Smooth muscle cell (in vitro differentiated cells): ENCODE data around the gene MARCHF7. TPM values are rescaled to one million over a fixed set of nuclear protein-coding genes. Genes with fewer than 3 reads are reported as not detected.

Experiments
- DNase-seq: peaks from one replicate; lab custom pipeline; 2025; ENCODE audit not compliant: unreplicated experiment; lab: John Stamatoyannopoulos, UW
- H2AFZ ChIP-seq: fragments of 200-600 bp; sonication (generic); 2 replicates; pipeline ENCODE4 v1.6.0; 2016; ENCODE audit warnings: antibody characterized with exemption, low read depth, mild to moderate bottlenecking
- H3F3A ChIP-seq: fragments of 200-600 bp; sonication (generic); 2 replicates; pipeline ENCODE4 v1.6.0; 2017; ENCODE audit warnings: antibody characterized with exemption, low read depth
- H3K27ac ChIP-seq: fragments of 200-600 bp; sonication (generic); 2 replicates; pipeline ENCODE4 v1.5.1; 2016; ENCODE audit warnings: low read depth, mild to moderate bottlenecking
- H3K27me3 ChIP-seq: fragments of 200-600 bp; sonication (generic); 2 replicates; pipeline ENCODE4 v1.6.1; 2016; ENCODE audit warnings: low read depth, mild to moderate bottlenecking
- H3K36me3 ChIP-seq: fragments of 200-600 bp; sonication (generic); 2 replicates; pipeline ENCODE4 v1.5.1; 2016; ENCODE audit warnings: low read depth
- H3K4me1 ChIP-seq: fragments of 200-600 bp; sonication (generic); 2 replicates; pipeline ENCODE4 v1.5.1; 2016; ENCODE audit warnings: low read depth
- H3K4me2 ChIP-seq: fragments of 200-600 bp; sonication (generic); 2 replicates; pipeline ENCODE4 v1.6.0; 2016; ENCODE audit warnings: mild to moderate bottlenecking
- H3K4me3 ChIP-seq: fragments of 200-600 bp; sonication (generic); 2 replicates; pipeline ENCODE4 v1.5.1; 2016; ENCODE audit warnings: mild to moderate bottlenecking
- H3K79me2 ChIP-seq: fragments of 200-600 bp; sonication (generic); 2 replicates; pipeline ENCODE4 v1.6.0; 2016; ENCODE audit warnings: low read depth, mild to moderate bottlenecking
- H3K9ac ChIP-seq: fragments of 200-600 bp; sonication (generic); 2 replicates; pipeline ENCODE4 v1.6.0; 2016; ENCODE audit warnings: low read depth
- H3K9me3 ChIP-seq: fragments of 200-600 bp; sonication (generic); replicated peaks from 2 replicates; pipeline ENCODE4 v1.5.1; 2016; ENCODE audit warnings: low read depth
- H4K20me1 ChIP-seq: fragments of 200-600 bp; sonication (generic); 2 replicates; pipeline ENCODE4 v1.6.0; 2016; ENCODE audit warnings: low read depth
- CTCF ChIP-seq: fragments of 200-600 bp; sonication (generic); IDR thresholded peaks from 2 replicates; pipeline ENCODE4 v1.5.1; 2017; ENCODE audit warnings: borderline replicate concordance, mild to moderate bottlenecking, antibody characterized with exemption; ENCODE audit not compliant: insufficient read depth, poor library complexity, severe bottlenecking
- WGBS: methylation state at CpG from one replicate; pipeline ENCODE4 v1.1.7; 2016; ENCODE audit warnings: low lambda C conversion rate; 5-methylcytosine and 5-hydroxymethylcytosine counted together
- polyA plus RNA-seq: library from polyadenylated mRNA; unstranded; fragments of >200 nt; fragmentation: Nextera tagmentation; extraction: Ambion mirVana; gene quantifications from 2 replicates; pipeline ENCODE4 v1.2.1, GENCODE V29; 2016
- total RNA-seq: library from RNA; depleted of rRNA; stranded (reverse); fragments of >200 nt; gene quantifications from 2 replicates; pipeline ENCODE4 v1.2.3, GENCODE V29; 2014

MARCHF7 gene
- total and polyA plus RNA-seq, 2 experiments from 2014 or later = 97.1 to 235 TPM

- Histone ChIP-seq H3K27ac (peak overlapping the region; percentile 63), H3K9me3 (no peaks in the 10 kb centered on the region), H3K4me2 (no peak overlapping the region), H3K36me3 (peaks cover 46% of the 10 kb centered on the region), H3K27me3 (no peaks in the 10 kb centered on the region), H3F3A (no peaks in the 10 kb centered on the region), H3K9ac (no peak overlapping the region), H3K79me2 (peaks cover 85% of the 10 kb centered on the region), H2AFZ (no peak overlapping the region), H4K20me1 (peaks cover 98% of the 10 kb centered on the region), H3K4me3 (no peak overlapping the region), H3K4me1 (no peaks in the 10 kb centered on the region)
- no peak for DNase-seq
- peak; percentile 37 for TF ChIP-seq CTCF
Measured at GRCh38 chr2:159755788-159756187, 43.5 kb downstream of the MARCHF7 start.

GRCh38 chr2:159758239-159758638 lies 45.9 kb downstream of the MARCHF7 start:
- H3K27me3 ChIP-seq = no peaks in the 10 kb centered on the region
- peaks cover 41% of the 10 kb centered on the region for H3K36me3 ChIP-seq
- peak overlapping the region; percentile 13 for H3K27ac ChIP-seq
- 89% methylated on average over 1 of the region's 1 CpG for WGBS
- no peak overlapping the region for H3K4me2 ChIP-seq
- H3K9ac ChIP-seq = no peak overlapping the region
- TF ChIP-seq CTCF = no peak
- no peak overlapping the region for H2AFZ ChIP-seq
- H4K20me1 ChIP-seq = peaks cover 98% of the 10 kb centered on the region
- no peaks in the 10 kb centered on the region for H3K4me1 ChIP-seq
- no peak overlapping the region for H3K4me3 ChIP-seq
- no peaks in the 10 kb centered on the region for H3K9me3 ChIP-seq
- peaks cover 77% of the 10 kb centered on the region for H3K79me2 ChIP-seq
- no peak for DNase-seq
- H3F3A ChIP-seq = no peaks in the 10 kb centered on the region

GRCh38 chr2:159758686-159759085 lies 46.4 kb downstream of the MARCHF7 start:
- Histone ChIP-seq H3K4me3 (no peak overlapping the region), H3K27me3 (no peaks in the 10 kb centered on the region), H3F3A (no peaks in the 10 kb centered on the region), H3K9ac (no peak overlapping the region), H3K79me2 (peaks cover 80% of the 10 kb centered on the region), H3K4me1 (no peaks in the 10 kb centered on the region), H3K36me3 (peaks cover 41% of the 10 kb centered on the region), H3K9me3 (no peaks in the 10 kb centered on the region), H2AFZ (no peak overlapping the region), H3K4me2 (no peak overlapping the region), H4K20me1 (peaks cover 98% of the 10 kb centered on the region), H3K27ac (peak overlapping the region; percentile 13)
- DNase-seq = no peak
- 77% methylated on average over 1 of the region's 1 CpG for WGBS
- no peak for TF ChIP-seq CTCF

GRCh38 chr2:159759577-159759976 lies 47.3 kb downstream of the MARCHF7 start:
- H2AFZ ChIP-seq = no peak overlapping the region
- no peak for DNase-seq
- no peaks in the 10 kb centered on the region for H3K9me3 ChIP-seq
- 97% methylated on average over 3 of the region's 3 CpGs for WGBS
- H3K4me2 ChIP-seq = no peak overlapping the region
- H3K4me1 ChIP-seq = no peaks in the 10 kb centered on the region
- peaks cover 78% of the 10 kb centered on the region for H3K79me2 ChIP-seq
- H3K9ac ChIP-seq = no peak overlapping the region
- H3K27me3 ChIP-seq = no peaks in the 10 kb centered on the region
- H3K36me3 ChIP-seq = peaks cover 36% of the 10 kb centered on the region
- H3K27ac ChIP-seq = no peak overlapping the region
- H3K4me3 ChIP-seq = no peak overlapping the region
- no peaks in the 10 kb centered on the region for H3F3A ChIP-seq
- peaks cover 98% of the 10 kb centered on the region for H4K20me1 ChIP-seq
- TF ChIP-seq CTCF = no peak
